ENCODE data around the gene ABCC3.

- TF ChIP-seq, protein P1, sequence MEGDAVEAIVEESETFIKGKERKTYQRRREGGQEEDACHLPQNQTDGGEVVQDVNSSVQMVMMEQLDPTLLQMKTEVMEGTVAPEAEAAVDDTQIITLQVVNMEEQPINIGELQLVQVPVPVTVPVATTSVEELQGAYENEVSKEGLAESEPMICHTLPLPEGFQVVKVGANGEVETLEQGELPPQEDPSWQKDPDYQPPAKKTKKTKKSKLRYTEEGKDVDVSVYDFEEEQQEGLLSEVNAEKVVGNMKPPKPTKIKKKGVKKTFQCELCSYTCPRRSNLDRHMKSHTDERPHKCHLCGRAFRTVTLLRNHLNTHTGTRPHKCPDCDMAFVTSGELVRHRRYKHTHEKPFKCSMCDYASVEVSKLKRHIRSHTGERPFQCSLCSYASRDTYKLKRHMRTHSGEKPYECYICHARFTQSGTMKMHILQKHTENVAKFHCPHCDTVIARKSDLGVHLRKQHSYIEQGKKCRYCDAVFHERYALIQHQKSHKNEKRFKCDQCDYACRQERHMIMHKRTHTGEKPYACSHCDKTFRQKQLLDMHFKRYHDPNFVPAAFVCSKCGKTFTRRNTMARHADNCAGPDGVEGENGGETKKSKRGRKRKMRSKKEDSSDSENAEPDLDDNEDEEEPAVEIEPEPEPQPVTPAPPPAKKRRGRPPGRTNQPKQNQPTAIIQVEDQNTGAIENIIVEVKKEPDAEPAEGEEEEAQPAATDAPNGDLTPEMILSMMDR (conservative IDR thresholded peaks at IDR 0.05 in 1 of 2, IDR thresholded peaks at IDR 0.05 in 1 of 2; ENCODE audit: low read depth in 1 of 2, low read length in 2 of 2): no peak
- no peak for TF ChIP-seq EZH2 (IDR thresholded peaks at IDR 0.05; ENCODE audit: low read length, missing control alignments)
Measured at GRCh38 chr17:50657054-50657453, 22.4 kb downstream of the ABCC3 start.
